ENCODE results near the gene SUPT20H. TPM values are rescaled to one million over a fixed set of nuclear protein-coding genes. Genes with fewer than 3 reads are reported as not detected.

SUPT20H gene
- polyA plus RNA-seq, 1 donor from 2014 or later = 89.2 TPM

DNA sequence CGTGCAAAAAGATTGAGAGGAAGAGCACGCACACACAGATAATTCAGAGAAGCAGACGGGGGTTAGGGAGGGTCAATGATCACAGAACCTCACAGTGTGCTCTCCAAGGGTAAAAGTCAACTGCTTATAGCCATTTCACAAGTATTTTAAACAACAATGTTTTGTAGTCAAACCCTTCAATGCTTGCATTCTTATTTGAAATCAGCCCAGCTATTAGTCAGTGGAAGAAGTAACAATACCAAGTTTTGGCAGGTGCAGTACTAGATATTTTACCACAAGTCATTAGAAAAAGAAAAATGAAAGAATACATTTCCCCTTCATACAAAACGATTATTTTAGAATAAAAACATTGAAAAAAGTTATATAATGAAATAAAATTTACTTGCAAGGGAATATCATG lies 43.4 kb upstream of the SUPT20H start:
- H3K9ac ChIP-seq (ENCODE audit: low read length) = no peak overlapping the region
- no peak for TF ChIP-seq SMC3 (conservative IDR thresholded peaks at IDR 0.05; ENCODE audit: poor library complexity)
- TF ChIP-seq EZH2 (IDR thresholded peaks at IDR 0.05; ENCODE audit: borderline replicate concordance, insufficient read depth, low read length, poor library complexity, severe bottlenecking) = no peak
- TF ChIP-seq MXI1 (conservative IDR thresholded peaks at IDR 0.05; ENCODE audit: poor library complexity, severe bottlenecking) = no peak
- TF ChIP-seq, protein P1, sequence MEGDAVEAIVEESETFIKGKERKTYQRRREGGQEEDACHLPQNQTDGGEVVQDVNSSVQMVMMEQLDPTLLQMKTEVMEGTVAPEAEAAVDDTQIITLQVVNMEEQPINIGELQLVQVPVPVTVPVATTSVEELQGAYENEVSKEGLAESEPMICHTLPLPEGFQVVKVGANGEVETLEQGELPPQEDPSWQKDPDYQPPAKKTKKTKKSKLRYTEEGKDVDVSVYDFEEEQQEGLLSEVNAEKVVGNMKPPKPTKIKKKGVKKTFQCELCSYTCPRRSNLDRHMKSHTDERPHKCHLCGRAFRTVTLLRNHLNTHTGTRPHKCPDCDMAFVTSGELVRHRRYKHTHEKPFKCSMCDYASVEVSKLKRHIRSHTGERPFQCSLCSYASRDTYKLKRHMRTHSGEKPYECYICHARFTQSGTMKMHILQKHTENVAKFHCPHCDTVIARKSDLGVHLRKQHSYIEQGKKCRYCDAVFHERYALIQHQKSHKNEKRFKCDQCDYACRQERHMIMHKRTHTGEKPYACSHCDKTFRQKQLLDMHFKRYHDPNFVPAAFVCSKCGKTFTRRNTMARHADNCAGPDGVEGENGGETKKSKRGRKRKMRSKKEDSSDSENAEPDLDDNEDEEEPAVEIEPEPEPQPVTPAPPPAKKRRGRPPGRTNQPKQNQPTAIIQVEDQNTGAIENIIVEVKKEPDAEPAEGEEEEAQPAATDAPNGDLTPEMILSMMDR (IDR thresholded peaks at IDR 0.05; ENCODE audit: poor library complexity, severe bottlenecking) = no peak
- no peak for TF ChIP-seq EP300 (conservative IDR thresholded peaks at IDR 0.05; ENCODE audit: poor library complexity, severe bottlenecking)
- no peak for TF ChIP-seq TAF1 (IDR thresholded peaks at IDR 0.05; ENCODE audit: low read depth)
- TF ChIP-seq, protein P2, sequence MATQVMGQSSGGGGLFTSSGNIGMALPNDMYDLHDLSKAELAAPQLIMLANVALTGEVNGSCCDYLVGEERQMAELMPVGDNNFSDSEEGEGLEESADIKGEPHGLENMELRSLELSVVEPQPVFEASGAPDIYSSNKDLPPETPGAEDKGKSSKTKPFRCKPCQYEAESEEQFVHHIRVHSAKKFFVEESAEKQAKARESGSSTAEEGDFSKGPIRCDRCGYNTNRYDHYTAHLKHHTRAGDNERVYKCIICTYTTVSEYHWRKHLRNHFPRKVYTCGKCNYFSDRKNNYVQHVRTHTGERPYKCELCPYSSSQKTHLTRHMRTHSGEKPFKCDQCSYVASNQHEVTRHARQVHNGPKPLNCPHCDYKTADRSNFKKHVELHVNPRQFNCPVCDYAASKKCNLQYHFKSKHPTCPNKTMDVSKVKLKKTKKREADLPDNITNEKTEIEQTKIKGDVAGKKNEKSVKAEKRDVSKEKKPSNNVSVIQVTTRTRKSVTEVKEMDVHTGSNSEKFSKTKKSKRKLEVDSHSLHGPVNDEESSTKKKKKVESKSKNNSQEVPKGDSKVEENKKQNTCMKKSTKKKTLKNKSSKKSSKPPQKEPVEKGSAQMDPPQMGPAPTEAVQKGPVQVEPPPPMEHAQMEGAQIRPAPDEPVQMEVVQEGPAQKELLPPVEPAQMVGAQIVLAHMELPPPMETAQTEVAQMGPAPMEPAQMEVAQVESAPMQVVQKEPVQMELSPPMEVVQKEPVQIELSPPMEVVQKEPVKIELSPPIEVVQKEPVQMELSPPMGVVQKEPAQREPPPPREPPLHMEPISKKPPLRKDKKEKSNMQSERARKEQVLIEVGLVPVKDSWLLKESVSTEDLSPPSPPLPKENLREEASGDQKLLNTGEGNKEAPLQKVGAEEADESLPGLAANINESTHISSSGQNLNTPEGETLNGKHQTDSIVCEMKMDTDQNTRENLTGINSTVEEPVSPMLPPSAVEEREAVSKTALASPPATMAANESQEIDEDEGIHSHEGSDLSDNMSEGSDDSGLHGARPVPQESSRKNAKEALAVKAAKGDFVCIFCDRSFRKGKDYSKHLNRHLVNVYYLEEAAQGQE (IDR thresholded peaks at IDR 0.05; ENCODE audit: borderline replicate concordance) = no peak
- H4K20me1 ChIP-seq (ENCODE audit: insufficient read depth) = no peaks in the 10 kb centered on the region
- no peak overlapping the region for H3K27ac ChIP-seq (ENCODE audit: low read length)
- no peaks in the 10 kb centered on the region for H3K9me3 ChIP-seq (ENCODE audit: low read length)
- no peaks in the 10 kb centered on the region for H3K9me2 ChIP-seq (ENCODE audit: insufficient read depth, low read length)
- H3K36me3 ChIP-seq (ENCODE audit: insufficient read depth, low read length) = no peaks in the 10 kb centered on the region
- no peaks in the 10 kb centered on the region for H3F3A ChIP-seq (ENCODE audit: insufficient read depth, low read length, poor library complexity, severe bottlenecking)
- H3K27me3 ChIP-seq (ENCODE audit: insufficient read depth, low read depth, low read length) = no peaks in the 10 kb centered on the region
- H3K4me2 ChIP-seq (ENCODE audit: low read length) = no peak overlapping the region
- H3K79me2 ChIP-seq (replicated peaks; ENCODE audit: insufficient read depth, low read length) = no peaks in the 10 kb centered on the region
- H2AFZ ChIP-seq (ENCODE audit: low read depth, low read length) = no peak overlapping the region
- H3K4me3 ChIP-seq (ENCODE audit: low read length) = no peak overlapping the region

DNA sequence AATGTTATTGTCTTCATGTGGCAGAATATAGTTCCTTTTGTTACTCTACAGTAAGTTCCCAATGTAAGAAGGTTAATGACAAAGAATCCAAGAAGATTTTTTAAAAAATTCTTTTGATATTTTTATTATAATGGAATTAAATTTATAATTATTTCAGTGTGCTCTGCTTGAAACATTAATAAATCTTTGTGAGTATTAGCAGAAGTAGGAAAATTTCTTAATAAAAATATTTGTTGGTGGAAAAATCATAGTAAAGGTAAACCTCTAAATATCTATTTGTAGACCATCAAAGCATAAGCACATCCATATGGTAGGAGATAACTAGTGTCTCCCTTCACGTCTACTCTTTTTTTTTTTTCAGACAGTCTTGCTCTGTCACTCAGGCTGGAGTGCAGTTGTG lies 41.7 kb upstream of the SUPT20H start:
- Histone ChIP-seq H3K4me3 (ENCODE audit: low read length) (no peak overlapping the region), H2AFZ (ENCODE audit: low read depth, low read length) (no peak overlapping the region), H3K79me2 (replicated peaks; ENCODE audit: insufficient read depth, low read length) (no peaks in the 10 kb centered on the region), H3K9me3 (ENCODE audit: low read length) (no peaks in the 10 kb centered on the region), H4K20me1 (ENCODE audit: insufficient read depth) (no peaks in the 10 kb centered on the region), H3K4me2 (ENCODE audit: low read length) (no peak overlapping the region), H3F3A (ENCODE audit: insufficient read depth, low read length, poor library complexity, severe bottlenecking) (no peaks in the 10 kb centered on the region), H3K27me3 (ENCODE audit: insufficient read depth, low read depth, low read length) (no peaks in the 10 kb centered on the region), H3K36me3 (ENCODE audit: insufficient read depth, low read length) (no peaks in the 10 kb centered on the region), H3K9ac (ENCODE audit: low read length) (no peak overlapping the region), H3K9me2 (ENCODE audit: insufficient read depth, low read length) (no peaks in the 10 kb centered on the region), H3K27ac (ENCODE audit: low read length) (no peak overlapping the region)
- TF ChIP-seq POLR2AphosphoS5 (IDR thresholded peaks at IDR 0.05) (no peak), RAD21 (conservative IDR thresholded peaks at IDR 0.05) (no peak), MXI1 (conservative IDR thresholded peaks at IDR 0.05; ENCODE audit: poor library complexity, severe bottlenecking) (no peak), SMC3 (conservative IDR thresholded peaks at IDR 0.05; ENCODE audit: poor library complexity) (no peak), EZH2 (IDR thresholded peaks at IDR 0.05; ENCODE audit: borderline replicate concordance, insufficient read depth, low read length, poor library complexity, severe bottlenecking) (no peak), EP300 (conservative IDR thresholded peaks at IDR 0.05; ENCODE audit: poor library complexity, severe bottlenecking) (no peak)
- TF ChIP-seq, protein P2 (IDR thresholded peaks at IDR 0.05; ENCODE audit: borderline replicate concordance) = no peak
- TF ChIP-seq, protein P1 (IDR thresholded peaks at IDR 0.05; ENCODE audit: poor library complexity, severe bottlenecking) = no peak

All from neural cell (in vitro differentiated cells).